Measurements from ENCODE around the gene TMEM132D. TPM values are rescaled to one million over a fixed set of nuclear protein-coding genes. Genes with fewer than 3 reads are reported as not detected.

Gene TMEM132D
- total RNA-seq, 4 donors from 2014 or later: 0.17 TPM; not detected in 3

DNA sequence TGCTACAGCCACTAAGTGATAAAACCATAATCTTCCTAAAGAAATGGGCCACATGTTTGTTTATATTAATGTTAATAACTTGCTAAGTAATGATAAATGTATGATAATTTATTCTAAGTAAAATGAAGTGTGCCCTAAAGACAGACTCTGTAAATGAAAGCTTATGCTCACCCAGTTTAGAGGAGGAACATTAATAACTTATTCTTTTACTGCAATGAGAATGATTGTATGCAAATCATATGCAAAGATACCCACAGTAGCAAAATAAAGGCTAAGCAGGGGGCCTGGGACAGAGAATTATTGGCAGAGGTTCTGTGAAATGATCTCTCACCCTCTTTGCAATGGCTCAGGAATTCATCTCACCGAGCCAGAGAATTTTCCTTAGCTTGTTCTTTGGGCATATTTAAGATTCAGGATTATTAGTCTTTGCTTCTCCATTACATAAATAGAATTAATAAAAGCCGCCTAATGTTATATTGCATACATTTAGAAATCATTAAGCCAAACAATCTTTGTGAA, 75.9 kb downstream of the TMEM132D start:
- TF ChIP-seq POLR2A (IDR thresholded peaks at IDR 0.05; ENCODE audit: low read depth) (no peak), POLR2AphosphoS5 (IDR thresholded peaks at IDR 0.05) (no peak), EP300 (IDR thresholded peaks at IDR 0.05) (no peak)
- TF ChIP-seq, protein P1, sequence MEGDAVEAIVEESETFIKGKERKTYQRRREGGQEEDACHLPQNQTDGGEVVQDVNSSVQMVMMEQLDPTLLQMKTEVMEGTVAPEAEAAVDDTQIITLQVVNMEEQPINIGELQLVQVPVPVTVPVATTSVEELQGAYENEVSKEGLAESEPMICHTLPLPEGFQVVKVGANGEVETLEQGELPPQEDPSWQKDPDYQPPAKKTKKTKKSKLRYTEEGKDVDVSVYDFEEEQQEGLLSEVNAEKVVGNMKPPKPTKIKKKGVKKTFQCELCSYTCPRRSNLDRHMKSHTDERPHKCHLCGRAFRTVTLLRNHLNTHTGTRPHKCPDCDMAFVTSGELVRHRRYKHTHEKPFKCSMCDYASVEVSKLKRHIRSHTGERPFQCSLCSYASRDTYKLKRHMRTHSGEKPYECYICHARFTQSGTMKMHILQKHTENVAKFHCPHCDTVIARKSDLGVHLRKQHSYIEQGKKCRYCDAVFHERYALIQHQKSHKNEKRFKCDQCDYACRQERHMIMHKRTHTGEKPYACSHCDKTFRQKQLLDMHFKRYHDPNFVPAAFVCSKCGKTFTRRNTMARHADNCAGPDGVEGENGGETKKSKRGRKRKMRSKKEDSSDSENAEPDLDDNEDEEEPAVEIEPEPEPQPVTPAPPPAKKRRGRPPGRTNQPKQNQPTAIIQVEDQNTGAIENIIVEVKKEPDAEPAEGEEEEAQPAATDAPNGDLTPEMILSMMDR (IDR thresholded peaks at IDR 0.05): no peak
- peaks cover 0 to 37% (median 0%) of the 10 kb centered on the region in 4 donors for H3K27me3 ChIP-seq
- no peaks in the 10 kb centered on the region for H3K36me3 ChIP-seq
- WGBS: 55% methylated on average over 2 of the region's 2 CpGs
- H3K27ac ChIP-seq (replicated peaks in 1 of 4): no peak overlapping the region
- peaks cover 0 to 4% (median 0%) of the 10 kb centered on the region in 4 donors for H3K9me3 ChIP-seq
- H3K4me1 ChIP-seq: no peaks in the 10 kb centered on the region
- intact Hi-C loops (cut with DNase I): no loop called here
- no peak overlapping the region for H3K4me3 ChIP-seq
- DNase-seq (ENCODE audit: extremely low spot score): no peak

DNA sequence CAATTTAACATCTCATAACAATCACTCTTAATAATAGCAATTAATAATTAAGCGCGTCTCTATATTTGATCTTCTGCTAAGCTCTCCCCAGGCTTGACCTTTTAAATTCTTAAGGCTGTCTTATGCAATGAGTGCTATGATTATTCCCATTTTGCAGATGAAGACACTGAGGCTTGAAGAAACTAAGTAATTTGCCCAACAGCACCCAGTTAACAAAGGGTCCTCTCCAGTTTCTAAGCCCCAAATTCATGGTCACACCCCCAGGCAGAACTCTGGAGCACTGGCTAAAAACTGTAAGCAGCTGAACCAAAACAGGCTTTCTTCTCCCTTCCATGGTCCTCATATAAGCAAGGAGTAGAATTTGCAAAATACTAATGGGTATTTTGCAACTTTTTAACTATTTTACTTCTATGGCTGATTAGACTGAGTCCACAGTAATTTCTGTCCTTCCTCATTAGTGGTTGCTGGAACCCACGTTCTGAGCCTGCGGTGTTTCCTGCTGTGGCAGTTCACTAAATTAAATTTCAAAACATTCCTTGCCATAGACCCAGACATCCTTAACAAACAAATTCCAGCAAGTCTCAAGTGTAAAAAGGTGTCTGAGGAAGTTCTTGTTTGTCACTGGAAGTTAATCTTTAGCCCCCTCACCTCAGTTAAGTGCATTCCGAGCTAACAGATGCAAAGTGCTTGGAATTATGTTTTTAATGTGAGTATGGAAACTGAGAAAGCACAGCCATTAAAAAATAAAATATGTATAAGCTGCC, 76.5 kb downstream of the TMEM132D start:
- intact Hi-C loops (cut with DNase I): no loop called here
- Histone ChIP-seq H3K4me1 (no peaks in the 10 kb centered on the region), H3K9me3 (peaks cover 0 to 4% (median 0%) of the 10 kb centered on the region in 4 donors), H3K27me3 (peaks cover 0 to 30% (median 0%) of the 10 kb centered on the region in 4 donors), H3K4me3 (no peak overlapping the region), H3K27ac (replicated peaks in 1 of 4) (no peak overlapping the region), H3K36me3 (no peaks in the 10 kb centered on the region)
- no peak for DNase-seq (ENCODE audit: extremely low spot score)
- 64% methylated on average over 5 of the region's 5 CpGs for WGBS
- TF ChIP-seq, protein P1 (IDR thresholded peaks at IDR 0.05): no peak
- TF ChIP-seq POLR2AphosphoS5 (IDR thresholded peaks at IDR 0.05) (no peak), POLR2A (IDR thresholded peaks at IDR 0.05; ENCODE audit: low read depth) (no peak), EP300 (IDR thresholded peaks at IDR 0.05) (no peak)

DNA sequence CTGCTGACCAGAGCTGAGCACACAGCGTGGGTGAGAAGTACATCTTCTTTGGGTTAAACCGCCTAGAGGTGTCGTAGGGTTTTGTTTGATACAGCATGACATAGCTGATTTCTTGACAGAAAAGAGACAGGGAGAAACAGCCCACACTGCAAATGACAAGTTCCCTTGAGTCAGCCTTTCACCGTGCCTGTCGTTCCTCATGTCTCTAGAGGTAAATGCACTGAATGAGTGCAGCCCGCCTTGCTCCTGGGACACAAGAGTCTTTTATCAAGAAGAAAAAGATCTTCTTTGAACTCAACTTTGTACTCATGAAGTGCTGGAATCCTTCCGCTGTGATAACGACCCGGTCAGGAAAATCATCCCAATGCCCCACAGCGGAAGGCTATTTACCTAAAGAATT, 77.6 kb downstream of the TMEM132D start:
- Histone ChIP-seq H3K36me3 (no peaks in the 10 kb centered on the region), H3K27ac (replicated peaks in 1 of 4) (no peak overlapping the region), H3K4me3 (no peak overlapping the region), H3K27me3 (peaks cover 0 to 26% (median 0%) of the 10 kb centered on the region in 4 donors), H3K9me3 (peaks cover 0 to 4% (median 0%) of the 10 kb centered on the region in 4 donors), H3K4me1 (no peaks in the 10 kb centered on the region)
- no peak for TF ChIP-seq POLR2A (IDR thresholded peaks at IDR 0.05; ENCODE audit: low read depth)
- no peak for TF ChIP-seq POLR2AphosphoS5 (IDR thresholded peaks at IDR 0.05)
- TF ChIP-seq, protein P1 (IDR thresholded peaks at IDR 0.05): no peak
- TF ChIP-seq EP300 (IDR thresholded peaks at IDR 0.05): no peak
- 81% methylated on average over 10 of the region's 10 CpGs for WGBS
- no peak for DNase-seq (ENCODE audit: extremely low spot score)
- intact Hi-C loops (cut with DNase I): no loop called here

DNA sequence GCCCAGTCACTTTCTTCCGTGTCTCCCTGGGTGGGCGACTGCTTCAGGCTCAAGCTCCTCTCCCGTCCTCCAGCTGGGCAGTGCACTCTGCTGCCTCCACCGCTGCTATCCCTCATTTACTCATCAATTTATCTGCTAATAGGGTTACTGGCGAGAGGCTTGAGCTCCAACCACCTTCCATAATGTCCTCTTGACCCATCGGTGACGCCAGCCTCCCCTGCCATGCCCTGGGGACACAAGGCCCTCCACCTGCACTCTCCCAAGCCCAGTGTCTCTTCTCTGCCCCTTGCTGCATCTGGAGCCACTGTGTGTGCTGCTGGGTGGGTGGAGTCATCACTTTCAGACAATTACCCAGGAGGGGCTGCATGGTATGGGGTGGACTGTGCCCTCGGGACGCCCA, 78.5 kb downstream of the TMEM132D start:
- 64% methylated on average over 8 of the region's 9 CpGs for WGBS
- no peak overlapping the region for H3K4me3 ChIP-seq
- TF ChIP-seq POLR2AphosphoS5 (IDR thresholded peaks at IDR 0.05) (no peak), POLR2A (IDR thresholded peaks at IDR 0.05; ENCODE audit: low read depth) (no peak), EP300 (IDR thresholded peaks at IDR 0.05) (no peak)
- TF ChIP-seq, protein P1 (IDR thresholded peaks at IDR 0.05): no peak

More for the DNA sequence above, 78.5 kb downstream of the TMEM132D start:
- no peak for DNase-seq (ENCODE audit: extremely low spot score)
- H3K27me3 ChIP-seq: peaks cover 0 to 21% (median 0%) of the 10 kb centered on the region in 4 donors
- no peak overlapping the region for H3K27ac ChIP-seq (replicated peaks in 1 of 4)
- intact Hi-C loops (cut with DNase I): no loop called here
- H3K9me3 ChIP-seq: peaks cover 0 to 4% (median 0%) of the 10 kb centered on the region in 4 donors
- no peaks in the 10 kb centered on the region for H3K36me3 ChIP-seq
- no peaks in the 10 kb centered on the region for H3K4me1 ChIP-seq
